ENCODE data around the gene TIAM2. TPM values are rescaled to one million over a fixed set of nuclear protein-coding genes. Genes with fewer than 3 reads are reported as not detected.

The TIAM2 gene
- total RNA-seq, 2 donors from 2014 or later = 5.1 to 6.7 TPM

- DNase-seq = no peak
- H3K27me3 ChIP-seq = no peaks in the 10 kb centered on the region
- no peak overlapping the region for H3K4me3 ChIP-seq
- H3K9me3 ChIP-seq = no peaks in the 10 kb centered on the region
- no peaks in the 10 kb centered on the region for H3K36me3 ChIP-seq
- no peak overlapping the region for H3K9ac ChIP-seq (ENCODE audit: low read depth in 2 of 2, low read length in 2 of 2)
- no peak for TF ChIP-seq CTCF (IDR thresholded peaks at IDR 0.05)
- H3K27ac ChIP-seq = no peak overlapping the region
- intact Hi-C loops (cut with DNase I) = no loop called here
- no peaks in the 10 kb centered on the region for H3K4me1 ChIP-seq
Measured at GRCh38 chr6:155196911-155197310, 201.8 kb downstream of the TIAM2 start.

GRCh38 chr6:155197932-155198331 is 202.8 kb downstream of the TIAM2 start:
- no peaks in the 10 kb centered on the region for H3K4me1 ChIP-seq
- no peak for DNase-seq
- no peak overlapping the region for H3K4me3 ChIP-seq
- TF ChIP-seq CTCF (IDR thresholded peaks at IDR 0.05) = no peak
- H3K9me3 ChIP-seq = no peaks in the 10 kb centered on the region
- intact Hi-C loops (cut with DNase I) = no loop called here
- no peak overlapping the region for H3K9ac ChIP-seq (ENCODE audit: low read depth in 2 of 2, low read length in 2 of 2)
- no peaks in the 10 kb centered on the region for H3K27me3 ChIP-seq
- no peak overlapping the region for H3K27ac ChIP-seq
- H3K36me3 ChIP-seq = no peaks in the 10 kb centered on the region

GRCh38 chr6:155200012-155200411 is 204.9 kb downstream of the TIAM2 start:
- H3K4me3 ChIP-seq = no peak overlapping the region
- TF ChIP-seq CTCF (IDR thresholded peaks at IDR 0.05) = no peak
- no peaks in the 10 kb centered on the region for H3K36me3 ChIP-seq
- intact Hi-C loops (cut with DNase I) = no loop called here
- no peaks in the 10 kb centered on the region for H3K9me3 ChIP-seq
- no peak overlapping the region for H3K27ac ChIP-seq
- H3K4me1 ChIP-seq = no peaks in the 10 kb centered on the region
- H3K9ac ChIP-seq (ENCODE audit: low read depth in 2 of 2, low read length in 2 of 2) = no peak overlapping the region
- H3K27me3 ChIP-seq = no peaks in the 10 kb centered on the region
- no peak for DNase-seq

- H3K27ac ChIP-seq = no peak overlapping the region
- no peak for TF ChIP-seq CTCF (IDR thresholded peaks at IDR 0.05)
- no peaks in the 10 kb centered on the region for H3K9me3 ChIP-seq
- intact Hi-C loops (cut with DNase I) = no loop called here
- no peak overlapping the region for H3K9ac ChIP-seq (ENCODE audit: low read depth in 2 of 2, low read length in 2 of 2)
- DNase-seq = no peak
- no peak overlapping the region for H3K4me3 ChIP-seq
- no peaks in the 10 kb centered on the region for H3K4me1 ChIP-seq
- no peaks in the 10 kb centered on the region for H3K36me3 ChIP-seq
- no peaks in the 10 kb centered on the region for H3K27me3 ChIP-seq
Measured at GRCh38 chr6:155201461-155202226, 206.5 kb downstream of the TIAM2 start.

GRCh38 chr6:155207223-155207622 is 212.1 kb downstream of the TIAM2 start:
- Histone ChIP-seq H3K4me1 (no peaks in the 10 kb centered on the region), H3K27ac (no peak overlapping the region), H3K36me3 (no peaks in the 10 kb centered on the region), H3K9ac (ENCODE audit: low read depth in 2 of 2, low read length in 2 of 2) (no peak overlapping the region), H3K9me3 (no peaks in the 10 kb centered on the region), H3K4me3 (no peak overlapping the region), H3K27me3 (no peaks in the 10 kb centered on the region)
- intact Hi-C loops (cut with DNase I) = no loop called here
- no peak for DNase-seq
- no peak for TF ChIP-seq CTCF (IDR thresholded peaks at IDR 0.05)
